ENCODE measurements around the gene EMID1. TPM values are rescaled to one million over a fixed set of nuclear protein-coding genes. Genes with fewer than 3 reads are reported as not detected.
"Not testable (repeated sequence)": the region's sequence is repeated elsewhere in the genome, so short reads cannot be mapped to it uniquely, and the experiment has no call there.

EMID1 gene
- total RNA-seq, 1 experiment from 2014 or later: 4.5 TPM

- no peak overlapping the region for H3K4me3 ChIP-seq (ENCODE audit: insufficient read depth, low read depth, low read length)
- H3K27me3 ChIP-seq (ENCODE audit: control insufficient read depth, insufficient read depth, low read length): no peaks in the 10 kb centered on the region
- H3K36me3 ChIP-seq (replicated peaks; ENCODE audit: control insufficient read depth, insufficient read depth, low read length): no peaks in the 10 kb centered on the region
- DNase-seq: peak; percentile 62
Observed at GRCh38 chr22:29225422-29226090, 19.9 kb downstream of the EMID1 start.

- no peak overlapping the region for H3K4me3 ChIP-seq (ENCODE audit: insufficient read depth, low read depth, low read length)
- H3K27me3 ChIP-seq (ENCODE audit: control insufficient read depth, insufficient read depth, low read length): no peaks in the 10 kb centered on the region
- H3K36me3 ChIP-seq (replicated peaks; ENCODE audit: control insufficient read depth, insufficient read depth, low read length): no peaks in the 10 kb centered on the region
- peak; percentile 35 for DNase-seq
Observed at GRCh38 chr22:29226351-29226981, 20.8 kb downstream of the EMID1 start.

GRCh38 chr22:29230972-29231875, 25.5 kb downstream of the EMID1 start:
- Histone ChIP-seq H3K4me3 (ENCODE audit: insufficient read depth, low read depth, low read length) (no peak overlapping the region), H3K36me3 (replicated peaks; ENCODE audit: control insufficient read depth, insufficient read depth, low read length) (no peaks in the 10 kb centered on the region), H3K27me3 (ENCODE audit: control insufficient read depth, insufficient read depth, low read length) (no peaks in the 10 kb centered on the region)
- DNase-seq: peak; percentile 50

GRCh38 chr22:29231971-29232959, 26.6 kb downstream of the EMID1 start:
- H3K36me3 ChIP-seq (replicated peaks; ENCODE audit: control insufficient read depth, insufficient read depth, low read length): no peaks in the 10 kb centered on the region
- peak; percentile 54 for DNase-seq
- no peaks in the 10 kb centered on the region for H3K27me3 ChIP-seq (ENCODE audit: control insufficient read depth, insufficient read depth, low read length)
- no peak overlapping the region for H3K4me3 ChIP-seq (ENCODE audit: insufficient read depth, low read depth, low read length)

- Histone ChIP-seq H3K4me3 (ENCODE audit: insufficient read depth, low read depth, low read length) (no peak overlapping the region), H3K27me3 (ENCODE audit: control insufficient read depth, insufficient read depth, low read length) (no peaks in the 10 kb centered on the region)
Observed at GRCh38 chr22:29233277-29233877, 27.7 kb downstream of the EMID1 start.

GRCh38 chr22:29240481-29240880, 34.8 kb downstream of the EMID1 start:
- not testable (repeated sequence) for DNase-seq; H3K4me3 ChIP-seq (ENCODE audit: insufficient read depth, low read depth, low read length); H3K27me3 ChIP-seq (ENCODE audit: control insufficient read depth, insufficient read depth, low read length); H3K36me3 ChIP-seq (replicated peaks; ENCODE audit: control insufficient read depth, insufficient read depth, low read length)

More at GRCh38 chr22:29233277-29233877, 27.7 kb downstream of the EMID1 start:
- no peaks in the 10 kb centered on the region for H3K36me3 ChIP-seq (replicated peaks; ENCODE audit: control insufficient read depth, insufficient read depth, low read length)
- DNase-seq: no peak

GRCh38 chr22:29243874-29244446, 38.3 kb downstream of the EMID1 start:
- DNase-seq: no peak
- no peaks in the 10 kb centered on the region for H3K36me3 ChIP-seq (replicated peaks; ENCODE audit: control insufficient read depth, insufficient read depth, low read length)
- no peak overlapping the region for H3K4me3 ChIP-seq (ENCODE audit: insufficient read depth, low read depth, low read length)
- H3K27me3 ChIP-seq (ENCODE audit: control insufficient read depth, insufficient read depth, low read length): no peaks in the 10 kb centered on the region

- H3K36me3 ChIP-seq (replicated peaks; ENCODE audit: control insufficient read depth, insufficient read depth, low read length): no peaks in the 10 kb centered on the region
- DNase-seq: no peak
- no peak overlapping the region for H3K4me3 ChIP-seq (ENCODE audit: insufficient read depth, low read depth, low read length)
- no peaks in the 10 kb centered on the region for H3K27me3 ChIP-seq (ENCODE audit: control insufficient read depth, insufficient read depth, low read length)
Observed at GRCh38 chr22:29244785-29245625, 39.3 kb downstream of the EMID1 start.

GRCh38 chr22:29245626-29246385, 40.1 kb downstream of the EMID1 start:
- peak; percentile 88 for DNase-seq
- no peak overlapping the region for H3K4me3 ChIP-seq (ENCODE audit: insufficient read depth, low read depth, low read length)
- no peaks in the 10 kb centered on the region for H3K27me3 ChIP-seq (ENCODE audit: control insufficient read depth, insufficient read depth, low read length)
- no peaks in the 10 kb centered on the region for H3K36me3 ChIP-seq (replicated peaks; ENCODE audit: control insufficient read depth, insufficient read depth, low read length)

- not testable (repeated sequence) for H3K4me3 ChIP-seq (ENCODE audit: insufficient read depth, low read depth, low read length); H3K36me3 ChIP-seq (replicated peaks; ENCODE audit: control insufficient read depth, insufficient read depth, low read length); DNase-seq; H3K27me3 ChIP-seq (ENCODE audit: control insufficient read depth, insufficient read depth, low read length)
Observed at GRCh38 chr22:29247891-29248290, 42.2 kb downstream of the EMID1 start.

- no peaks in the 10 kb centered on the region for H3K36me3 ChIP-seq (replicated peaks; ENCODE audit: control insufficient read depth, insufficient read depth, low read length)
- H3K27me3 ChIP-seq (ENCODE audit: control insufficient read depth, insufficient read depth, low read length): no peaks in the 10 kb centered on the region
- H3K4me3 ChIP-seq (ENCODE audit: insufficient read depth, low read depth, low read length): no peak overlapping the region
- DNase-seq: no peak
Observed at GRCh38 chr22:29251265-29251664, 45.6 kb downstream of the EMID1 start.
